Adrenal gland (tissue), 5 donors: ENCODE measurements around the gene TAS1R1.

Experiments used
- CTCF ChIP-seq, 6 experiments: fragments of 450-650 bp in 4 of 6; fragments of 200-600 bp in 2 of 6; sonication (generic) in 1 of 6; IDR thresholded peaks; 1 replicate in 5 of 6; 2 replicates in 1 of 6; pipeline versions ENCODE4 v1.5.1 to v1.8.0; 2016 to 2021; ENCODE audit warnings: antibody characterized with exemption in 6 of 6, mild to moderate bottlenecking in 2 of 6, moderate library complexity in 1 of 6
- POLR2A ChIP-seq, 2 donors: fragments of 450-650 bp; IDR thresholded peaks; one replicate each; pipeline ENCODE4 v1.6.1; 2017; ENCODE audit warnings: antibody characterized with exemption in 2 of 2, mild to moderate bottlenecking in 2 of 2, moderate library complexity in 1 of 2
- donor health status: DM: no; HTN: no; CAD: no.

GRCh38 chr1:6591644-6592043 is 36.5 kb downstream of the TAS1R1 start:
- TF ChIP-seq CTCF (IDR thresholded peaks at IDR 0.05): no peak
- TF ChIP-seq POLR2A (IDR thresholded peaks at IDR 0.05): no peak
